GM08714 (cell line): ENCODE measurements around the gene SUSD5.

ENCODE experiments used
- H3K4me3 ChIP-seq: fragments of 200-500 bp; sonication (Bioruptor generic); 2 replicates; pipeline ENCODE4 v1.5.1; 2014; ENCODE audit warnings: mild to moderate bottlenecking, low read length, inconsistent platforms
- ZNF274 ChIP-seq: IDR thresholded peaks from 2 replicates; pipeline ENCODE4 v1.6.1; 2012; ENCODE audit warnings: mild to moderate bottlenecking, low read depth, low read length

Gene SUSD5

DNA sequence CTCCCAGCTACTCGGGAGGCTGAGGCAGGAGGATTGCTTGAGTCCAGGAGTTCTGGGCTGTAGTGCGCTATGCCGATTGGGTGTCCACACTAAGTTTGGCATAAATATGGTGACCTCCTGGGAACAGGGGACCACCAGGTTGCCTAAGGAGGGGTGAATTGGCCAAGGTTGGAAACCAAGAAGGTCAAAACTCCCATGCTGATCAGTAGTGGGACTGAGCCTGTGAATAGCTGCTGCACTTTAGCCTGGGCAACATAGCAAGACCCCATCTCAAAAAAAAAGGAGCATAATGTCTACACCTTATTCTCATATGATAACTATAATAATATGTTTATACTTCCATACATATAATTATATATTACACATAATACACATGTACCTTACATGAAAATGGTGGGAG lies 115.6 kb downstream of the SUSD5 start:
- H3K4me3 ChIP-seq = no peak overlapping the region
- TF ChIP-seq ZNF274 = no peak

DNA sequence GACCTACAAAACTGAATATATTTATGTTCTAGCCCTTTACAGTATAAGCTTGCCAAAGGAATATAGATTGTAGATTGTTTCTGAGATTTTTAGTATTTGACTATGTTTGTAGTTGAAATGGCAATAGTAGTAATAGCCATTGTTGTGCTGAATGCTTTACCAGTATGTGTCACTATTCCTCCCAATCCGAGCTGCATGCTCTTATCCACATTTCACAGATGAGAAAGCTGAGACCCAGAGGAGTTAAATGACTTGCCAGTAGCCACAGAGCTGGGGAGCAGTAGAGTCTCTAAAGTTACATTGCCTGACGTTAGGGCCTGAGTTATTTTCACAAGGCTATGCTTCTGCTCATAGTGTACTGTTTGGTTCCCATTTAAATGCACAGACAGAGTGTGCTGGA lies 118.4 kb downstream of the SUSD5 start:
- H3K4me3 ChIP-seq = no peak overlapping the region
- TF ChIP-seq ZNF274 = no peak
